ENCODE results near the gene KRT72.

The KRT72 gene

DNA sequence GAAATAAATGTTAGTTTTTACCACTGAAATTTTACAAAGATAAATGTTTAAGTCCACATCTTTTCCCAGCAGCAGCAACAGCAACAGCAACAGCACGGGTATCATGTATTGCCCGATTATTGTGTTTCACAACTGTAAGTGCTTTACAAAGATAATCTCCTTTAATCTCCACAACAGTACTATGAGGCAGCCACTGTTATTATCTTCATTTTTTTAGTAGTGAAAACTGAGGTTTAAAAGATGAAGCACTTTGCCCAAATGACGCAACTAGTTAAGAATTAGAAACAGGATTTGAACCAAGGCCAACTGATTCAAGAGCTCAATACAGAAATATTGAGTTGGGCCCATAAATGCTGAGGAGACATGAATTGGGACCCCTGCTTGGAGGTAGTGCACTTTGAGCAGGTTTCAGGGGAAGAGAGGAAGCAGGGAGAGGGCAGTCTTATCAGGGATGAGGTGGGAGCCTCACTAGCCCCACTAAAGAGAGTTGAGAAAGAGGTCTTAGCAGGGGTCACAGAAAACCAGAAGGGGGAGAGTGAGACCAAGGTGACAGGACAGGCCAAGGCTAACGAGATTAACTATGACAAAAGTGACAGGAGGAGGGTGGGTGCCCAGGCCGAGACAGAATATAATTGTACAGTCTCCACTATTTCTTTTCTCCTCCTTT is 35.5 kb upstream of the KRT72 start:
- DNase-seq (ENCODE audit: low spot score) = no peak
- ChIA-PET POLR2A (ENCODE audit: low non-redundant PET) (no interaction called here), CTCF (no interaction called here)
- TF ChIP-seq, protein P1, sequence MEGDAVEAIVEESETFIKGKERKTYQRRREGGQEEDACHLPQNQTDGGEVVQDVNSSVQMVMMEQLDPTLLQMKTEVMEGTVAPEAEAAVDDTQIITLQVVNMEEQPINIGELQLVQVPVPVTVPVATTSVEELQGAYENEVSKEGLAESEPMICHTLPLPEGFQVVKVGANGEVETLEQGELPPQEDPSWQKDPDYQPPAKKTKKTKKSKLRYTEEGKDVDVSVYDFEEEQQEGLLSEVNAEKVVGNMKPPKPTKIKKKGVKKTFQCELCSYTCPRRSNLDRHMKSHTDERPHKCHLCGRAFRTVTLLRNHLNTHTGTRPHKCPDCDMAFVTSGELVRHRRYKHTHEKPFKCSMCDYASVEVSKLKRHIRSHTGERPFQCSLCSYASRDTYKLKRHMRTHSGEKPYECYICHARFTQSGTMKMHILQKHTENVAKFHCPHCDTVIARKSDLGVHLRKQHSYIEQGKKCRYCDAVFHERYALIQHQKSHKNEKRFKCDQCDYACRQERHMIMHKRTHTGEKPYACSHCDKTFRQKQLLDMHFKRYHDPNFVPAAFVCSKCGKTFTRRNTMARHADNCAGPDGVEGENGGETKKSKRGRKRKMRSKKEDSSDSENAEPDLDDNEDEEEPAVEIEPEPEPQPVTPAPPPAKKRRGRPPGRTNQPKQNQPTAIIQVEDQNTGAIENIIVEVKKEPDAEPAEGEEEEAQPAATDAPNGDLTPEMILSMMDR (conservative IDR thresholded peaks at IDR 0.05; ENCODE audit: low read depth) = no peak
- H3K27ac ChIP-seq = no peak overlapping the region

DNA sequence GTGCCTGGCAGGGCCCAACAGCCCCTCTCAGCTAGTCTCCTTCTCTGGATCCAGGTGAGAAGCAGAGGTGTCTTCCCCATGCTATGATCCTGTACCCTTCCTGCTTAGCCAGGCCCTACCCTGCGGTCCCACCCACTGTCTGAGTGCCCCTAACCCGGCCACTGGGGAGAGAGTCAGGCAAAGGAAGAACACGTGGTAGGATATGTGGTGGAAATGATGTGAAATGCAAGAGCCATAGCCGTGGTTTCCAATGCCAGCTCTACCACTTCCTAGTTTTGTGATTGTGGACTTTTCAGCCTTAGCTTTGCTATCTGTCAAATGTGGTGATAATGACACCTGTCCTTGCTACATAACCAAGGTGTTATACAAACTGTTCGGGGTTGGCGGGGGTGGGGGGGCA is 34.9 kb upstream of the KRT72 start:
- CTCF ChIA-PET = no interaction called here
- DNase-seq (ENCODE audit: low spot score) = no peak
- POLR2A ChIA-PET (ENCODE audit: low non-redundant PET) = no interaction called here
- no peak overlapping the region for H3K27ac ChIP-seq
- TF ChIP-seq, protein P1 (conservative IDR thresholded peaks at IDR 0.05; ENCODE audit: low read depth) = no peak

DNA sequence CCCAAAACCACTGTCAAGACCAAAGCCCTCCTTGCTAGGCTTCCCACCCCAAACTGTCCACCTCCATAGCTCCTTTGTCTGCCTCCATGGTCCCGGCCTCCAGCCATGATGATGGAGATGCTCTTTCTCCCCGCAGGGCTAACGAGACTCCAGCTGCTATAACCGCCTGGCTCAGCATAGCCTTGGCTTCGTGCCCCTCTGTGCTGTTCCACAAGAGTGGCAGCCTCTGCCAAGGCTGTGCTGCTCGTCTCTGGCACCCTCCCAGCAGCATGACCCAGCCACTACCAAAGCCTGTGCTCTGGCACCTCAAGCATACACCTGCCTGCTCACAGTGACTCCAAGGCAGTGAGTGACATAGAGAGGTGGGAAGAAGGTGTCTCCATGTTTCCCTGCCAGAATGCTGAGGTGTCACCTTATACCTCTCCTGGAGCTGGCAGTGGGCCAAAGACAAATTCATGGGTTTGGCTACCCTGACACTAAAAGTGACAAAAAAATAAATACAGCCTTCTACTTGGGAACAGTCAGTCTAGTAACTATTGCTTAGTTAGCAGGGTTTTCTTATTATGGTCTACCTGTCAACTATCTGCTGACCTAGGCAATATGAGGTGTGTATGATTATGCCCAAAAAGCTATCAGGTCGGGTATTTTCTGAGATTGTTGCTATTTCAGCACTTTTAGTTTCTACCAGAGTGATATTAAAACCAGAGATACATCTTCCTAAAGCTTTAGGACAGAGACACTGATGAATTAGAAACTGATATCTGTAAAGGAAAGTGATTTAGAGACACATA is 33.2 kb upstream of the KRT72 start:
- DNase-seq (ENCODE audit: low spot score) = no peak
- H3K27ac ChIP-seq = no peak overlapping the region
- TF ChIP-seq, protein P1 (conservative IDR thresholded peaks at IDR 0.05; ENCODE audit: low read depth) = no peak
- CTCF ChIA-PET = no interaction called here
- POLR2A ChIA-PET (ENCODE audit: low non-redundant PET) = no interaction called here

DNA sequence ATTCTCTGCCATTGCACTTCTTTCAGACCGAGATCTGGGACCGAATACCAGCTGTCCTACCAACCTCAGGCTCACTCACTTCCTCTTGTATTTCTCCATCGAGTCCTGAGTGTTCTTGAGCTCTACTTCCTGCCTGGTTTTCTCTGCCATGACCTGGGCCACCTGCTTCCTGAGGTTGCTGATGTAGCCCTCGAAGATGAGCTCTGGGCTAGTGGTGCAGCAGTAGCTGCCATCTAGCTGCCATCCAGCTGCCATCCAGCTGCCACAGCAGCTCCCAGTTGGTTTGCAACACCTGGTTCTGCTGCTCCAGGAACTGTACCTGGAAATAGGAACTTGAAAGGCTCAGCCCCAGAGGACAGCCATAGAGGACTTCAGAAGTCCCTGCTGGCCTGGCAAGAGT is 32.1 kb upstream of the KRT72 start:
- ChIA-PET CTCF (no interaction called here), POLR2A (ENCODE audit: low non-redundant PET) (no interaction called here)
- no peak overlapping the region for H3K27ac ChIP-seq
- DNase-seq (ENCODE audit: low spot score) = no peak
- TF ChIP-seq, protein P1 (conservative IDR thresholded peaks at IDR 0.05; ENCODE audit: low read depth) = no peak

DNA sequence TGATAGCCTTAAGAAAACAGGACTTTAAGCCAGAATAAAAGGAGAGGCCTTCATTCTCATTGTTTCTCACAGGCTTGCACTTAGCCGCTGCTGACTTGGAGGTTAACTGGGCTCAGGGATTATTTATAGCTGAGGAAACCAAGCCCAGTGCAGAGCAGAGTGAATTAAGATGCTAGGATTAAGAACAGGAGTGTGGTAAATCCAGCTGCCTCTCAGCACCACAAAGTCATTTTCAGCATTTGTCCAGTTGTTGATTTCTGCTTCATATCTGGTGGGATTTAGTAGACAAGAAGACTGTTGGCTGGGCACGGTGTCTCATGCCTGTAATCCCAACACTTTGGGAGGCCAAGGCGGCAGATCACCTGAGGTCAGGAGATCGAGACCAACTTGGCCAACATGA is 31.4 kb upstream of the KRT72 start:
- ChIA-PET POLR2A (ENCODE audit: low non-redundant PET) (no interaction called here), CTCF (no interaction called here)
- TF ChIP-seq, protein P1 (conservative IDR thresholded peaks at IDR 0.05; ENCODE audit: low read depth) = no peak
- no peak overlapping the region for H3K27ac ChIP-seq
- DNase-seq (ENCODE audit: low spot score) = no peak

DNA sequence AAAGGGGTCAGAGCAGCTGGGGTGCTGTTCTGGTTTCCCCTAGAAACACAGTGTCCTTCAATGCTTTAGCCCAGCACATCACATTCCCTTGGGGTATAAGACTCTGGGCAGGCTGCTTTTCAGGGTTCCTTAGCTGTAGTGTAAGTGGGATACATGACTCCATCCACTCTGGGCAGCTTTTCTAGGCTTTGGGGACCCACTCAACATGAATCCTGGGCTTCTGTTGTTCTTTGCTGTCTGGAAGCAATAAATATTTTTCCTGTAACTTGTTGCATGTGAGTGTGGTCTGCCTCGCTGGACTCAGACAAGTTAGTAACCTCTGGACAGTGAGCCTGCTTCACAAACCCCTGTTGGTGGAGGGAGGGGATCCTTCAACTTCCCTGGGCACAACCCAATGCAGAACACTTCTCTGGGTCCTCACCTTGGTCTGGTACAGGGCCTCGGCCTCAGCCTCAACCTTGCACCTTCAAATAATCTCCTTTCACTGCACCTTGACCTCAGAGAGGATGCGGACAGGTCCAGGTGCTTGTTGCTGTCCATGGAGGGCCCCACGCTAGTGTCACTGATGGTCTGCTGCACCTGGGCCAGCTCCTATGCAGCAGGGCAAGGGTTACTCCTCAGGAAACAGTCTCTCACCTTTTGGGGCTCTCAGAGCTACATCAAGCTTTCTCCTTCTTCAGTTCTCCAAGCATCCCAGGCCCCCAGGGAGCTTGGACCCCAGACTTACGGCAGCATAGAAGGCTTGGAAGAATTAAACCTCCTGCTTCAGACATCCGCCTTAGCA is 30.6 kb upstream of the KRT72 start:
- ChIA-PET CTCF (no interaction called here), POLR2A (ENCODE audit: low non-redundant PET) (no interaction called here)
- no peak for DNase-seq (ENCODE audit: low spot score)

More for the DNA sequence above, 30.6 kb upstream of the KRT72 start:
- TF ChIP-seq, protein P1 (conservative IDR thresholded peaks at IDR 0.05; ENCODE audit: low read depth) = no peak
- H3K27ac ChIP-seq = no peak overlapping the region

Measured in RWPE1 (cell line).